Spleen (tissue), 11 donors: ENCODE results near the gene PRR3. TPM values are rescaled to one million over a fixed set of nuclear protein-coding genes. Genes with fewer than 3 reads are reported as not detected.

Source experiments
- DNase-seq: peaks from one replicate; pipeline ENCODE4 v3.0.0-alpha.2; 2020
- H3K27ac ChIP-seq, 8 donors: fragments of 200-600 bp; sonication (generic) in 7 of 8; 1 replicate in 4 of 8; 2 replicates in 4 of 8; pipeline versions ENCODE4 v1.5.0 to v1.8.0; 2016 to 2021; ENCODE audit warnings: inconsistent platforms in 4 of 8, mild to moderate bottlenecking in 4 of 8, moderate library complexity in 1 of 8
- H3K27me3 ChIP-seq, 7 donors: fragments of 200-600 bp; sonication (generic) in 6 of 7; replicated peaks in 1 of 7; 1 replicate in 4 of 7; 2 replicates in 3 of 7; pipeline versions ENCODE4 v1.5.0 to v1.8.0; 2016 to 2021; ENCODE audit warnings: inconsistent platforms in 3 of 7, mild to moderate bottlenecking in 1 of 7
- H3K36me3 ChIP-seq, 6 donors: fragments of 200-600 bp; sonication (generic) in 5 of 6; 1 replicate in 4 of 6; 2 replicates in 2 of 6; pipeline versions ENCODE4 v1.5.0 to v1.8.0; 2016 to 2021; ENCODE audit warnings: inconsistent platforms in 2 of 6
- H3K4me1 ChIP-seq, 6 donors: fragments of 200-600 bp; sonication (generic) in 5 of 6; 1 replicate in 3 of 6; 2 replicates in 3 of 6; pipeline versions ENCODE4 v1.5.0 to v1.8.0; 2016 to 2021; ENCODE audit warnings: inconsistent platforms in 3 of 6
- H3K4me3 ChIP-seq, 8 donors: fragments of 200-600 bp; sonication (generic) in 7 of 8; 1 replicate in 4 of 8; 2 replicates in 4 of 8; pipeline versions ENCODE4 v1.5.0 to v1.8.0; 2016 to 2021; ENCODE audit warnings: inconsistent platforms in 4 of 8, mild to moderate bottlenecking in 4 of 8, moderate library complexity in 2 of 8
- H3K9me3 ChIP-seq, 8 donors: fragments of 200-600 bp; sonication (generic) in 7 of 8; 1 replicate in 4 of 8; 2 replicates in 4 of 8; pipeline versions ENCODE4 v1.5.0 to v1.8.0; 2016 to 2021; ENCODE audit warnings: inconsistent platforms in 4 of 8
- CTCF ChIP-seq, 11 experiments: fragments of 200-600 bp in 7 of 11; fragments of 450-650 bp in 4 of 11; sonication (generic) in 4 of 11; IDR thresholded peaks in 8 of 11; conservative IDR thresholded peaks in 3 of 11; 1 replicate in 7 of 11; 2 replicates in 4 of 11; pipeline versions ENCODE4 v1.4.0 to v1.8.0; 2016 to 2021; ENCODE audit warnings: antibody characterized with exemption in 11 of 11, inconsistent platforms in 4 of 11, mild to moderate bottlenecking in 1 of 11
- POLR2A ChIP-seq, 3 donors: fragments of 450-650 bp; IDR thresholded peaks; one replicate each; pipeline ENCODE4 v1.5.1; 2017; ENCODE audit warnings: antibody characterized with exemption in 3 of 3, mild to moderate bottlenecking in 1 of 3
- POLR2AphosphoS5 ChIP-seq, 3 donors: sonication (generic); formaldehyde crosslinking; IDR thresholded peaks; one replicate each; pipeline ENCODE4 v1.5.1; 2017; ENCODE audit warnings: antibody characterized with exemption in 3 of 3
- WGBS, 5 donors: extraction: QIAGEN DNeasy Blood & Tissue Kit in 3 of 5; methylation state at CpG; one replicate each; pipeline versions ENCODE4 v1.1.5 to v1.1.7; 2013 to 2018; 5-methylcytosine and 5-hydroxymethylcytosine counted together
- intact Hi-C: fragments of 100-400 bp; cut with DNase I; formaldehyde crosslinking; loops from one replicate; pipeline ENCODE4 v1.15.0; 2023; ENCODE audit warnings: low total_unique reads
- polyA plus RNA-seq, 3 donors: library from polyadenylated mRNA; stranded (reverse); fragments of 200-250 nt; gene quantifications; one replicate each; pipeline ENCODE4 v1.2.1, GENCODE V29; 2013
- total RNA-seq, 7 donors: library from RNA; depleted of rRNA in 3 of 7; stranded (reverse); fragments of >200 nt in 3 of 7; fragmentation: NEBNext Ultra II Directional in 4 of 7; extraction: Animal tissue kit (Norgen Biotek cat#: 25700) in 4 of 7; gene quantifications; one replicate each; pipeline versions ENCODE4 v1.1.0 to v1.2.1, GENCODE V29; 2016 to 2021
- donor health status: healthy with polysubstance abuse.
- donor health status: DM: no; HTN: no; CAD: no; lungs with moderate emphysema.
- donor health status: DM: no; HTN: no; CAD: no.
- donor health status: Bipolar disorder and iron deficiency.
- donor health status: healthy.
- donor health status: DM: no; HTN: no; CAD: no.
- donor health status: DM: yes; HTN: yes; CAD: no.

PRR3 gene
- total and polyA plus RNA-seq, 10 donors: 8.1 to 19.6 (median 12.9) TPM

DNA sequence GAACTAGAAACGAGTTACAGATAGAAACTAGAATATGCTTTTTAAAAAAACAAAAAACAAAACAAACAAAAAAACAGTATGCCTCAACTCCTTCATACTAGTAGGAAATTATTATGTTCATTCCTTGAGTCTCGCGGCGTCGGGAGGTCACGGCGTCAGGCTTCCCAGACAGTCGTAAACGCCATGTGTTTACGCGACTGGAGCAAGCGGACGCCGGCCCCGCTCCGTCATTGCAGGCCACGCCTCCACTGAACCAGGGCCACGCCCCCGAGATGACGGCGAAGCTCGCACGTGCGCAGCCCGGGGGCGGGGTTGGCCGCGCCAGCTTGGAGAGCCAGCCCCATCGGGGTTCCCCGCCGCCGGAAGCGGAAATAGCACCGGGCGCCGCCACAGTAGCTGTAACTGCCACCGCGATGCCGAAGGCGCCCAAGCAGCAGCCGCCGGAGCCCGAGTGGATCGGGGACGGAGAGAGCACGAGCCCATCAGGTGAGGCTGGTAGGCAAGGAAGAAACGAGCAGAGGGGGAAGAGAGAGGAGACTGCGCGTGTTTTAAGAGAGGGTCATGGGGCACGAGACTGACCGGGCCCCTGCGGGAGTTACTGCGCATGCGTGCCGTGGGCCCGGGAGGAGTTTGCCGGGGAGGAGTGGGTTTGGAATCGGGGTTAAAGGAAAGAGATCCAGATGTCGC lies 14.1 kb downstream of the PRR3 start, which contains the start of gene ABCF1:
Gene ABCF1 (plus strand): TSS at position 368 of the 687 bp plus-strand sequence. CDS start 46 bp downstream, at position 414.
- H3K27me3 ChIP-seq: no peaks in the 10 kb centered on the region
- intact Hi-C loops: no loop called here
- H3K9me3 ChIP-seq: no peaks in the 10 kb centered on the region
- H3K4me1 ChIP-seq: peaks cover 28 to 62% (median 51%) of the 10 kb centered on the region in 6 donors
- peak within 1 kb of the TSS; percentile 81 to 96 (median 91) for H3K27ac ChIP-seq
- peaks cover 0 to 22% (median 0%) of the 10 kb centered on the region in 6 donors for H3K36me3 ChIP-seq
- TF ChIP-seq CTCF (IDR thresholded peaks at IDR 0.05 in 8 of 11, conservative IDR thresholded peaks at IDR 0.05 in 3 of 11) (no peak), POLR2A (IDR thresholded peaks at IDR 0.05) (peak in 2 of 3 donors; percentile 28 to 55), POLR2AphosphoS5 (IDR thresholded peaks at IDR 0.05) (peak; percentile 92 to 97 (median 94))
- WGBS, 5 donors: 0 to 1% (median 0%) methylated on average over 43 to 59 of the region's 59 CpGs
- peak within 1 kb of the TSS; percentile 65 to 94 (median 83) for H3K4me3 ChIP-seq
- peak; percentile 100 for DNase-seq

DNA sequence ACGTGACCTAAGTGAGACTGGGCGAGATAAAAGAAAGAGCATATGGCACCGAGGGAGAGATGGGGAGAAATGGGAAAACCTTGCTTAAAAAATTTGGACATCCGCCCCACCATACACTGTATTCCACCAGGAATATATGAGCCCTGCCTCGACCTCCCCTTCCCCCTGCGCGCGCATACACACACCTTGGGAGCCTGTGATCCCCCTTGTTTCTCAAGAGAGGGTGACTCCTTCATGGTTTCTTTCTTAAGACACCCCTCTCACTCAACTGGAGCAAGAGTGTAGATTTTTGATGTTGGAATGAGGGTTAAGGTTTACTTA lies 14.6 kb downstream of the PRR3 start:
- DNase-seq: no peak
- peaks cover 0 to 27% (median 3%) of the 10 kb centered on the region in 6 donors for H3K36me3 ChIP-seq
- intact Hi-C loops: no loop called here
- H3K9me3 ChIP-seq: no peaks in the 10 kb centered on the region
- H3K4me3 ChIP-seq: peak overlapping the region; percentile 65 to 94 (median 83)
- H3K27me3 ChIP-seq: no peaks in the 10 kb centered on the region
- H3K27ac ChIP-seq: peak overlapping the region; percentile 81 to 96 (median 91)
- WGBS, 5 donors: 0 to 2% (median 1%) methylated on average over 8 of the region's 8 CpGs
- TF ChIP-seq POLR2AphosphoS5 (IDR thresholded peaks at IDR 0.05) (no peak), CTCF (IDR thresholded peaks at IDR 0.05 in 8 of 11, conservative IDR thresholded peaks at IDR 0.05 in 3 of 11) (no peak)
- peaks cover 28 to 67% (median 51%) of the 10 kb centered on the region in 6 donors for H3K4me1 ChIP-seq

- Histone ChIP-seq H3K4me1 (peaks cover 28 to 68% (median 51%) of the 10 kb centered on the region in 6 donors), H3K27me3 (no peaks in the 10 kb centered on the region), H3K4me3 (peak overlapping the region in 7 of 8 donors; percentile 65 to 94 (median 85)), H3K36me3 (peaks cover 0 to 32% (median 7%) of the 10 kb centered on the region in 6 donors), H3K27ac (peak overlapping the region in 6 of 8 donors; percentile 90 to 96 (median 92)), H3K9me3 (no peaks in the 10 kb centered on the region)
- TF ChIP-seq POLR2A (IDR thresholded peaks at IDR 0.05): no peak
- no peak for TF ChIP-seq POLR2AphosphoS5 (IDR thresholded peaks at IDR 0.05)
- no peak for TF ChIP-seq CTCF (IDR thresholded peaks at IDR 0.05 in 8 of 11, conservative IDR thresholded peaks at IDR 0.05 in 3 of 11)
- DNase-seq: no peak
- intact Hi-C loops: no loop called here
Measured at GRCh38 chr6:30572148-30572547, 15.1 kb downstream of the PRR3 start.

- H3K9me3 ChIP-seq: no peaks in the 10 kb centered on the region
- peaks cover 28 to 68% (median 51%) of the 10 kb centered on the region in 6 donors for H3K4me1 ChIP-seq
- H3K4me3 ChIP-seq: peak overlapping the region in 1 of 8 donors; percentile 94
- DNase-seq: no peak
- TF ChIP-seq CTCF (IDR thresholded peaks at IDR 0.05 in 8 of 11, conservative IDR thresholded peaks at IDR 0.05 in 3 of 11) (no peak), POLR2A (IDR thresholded peaks at IDR 0.05) (no peak), POLR2AphosphoS5 (IDR thresholded peaks at IDR 0.05) (no peak)
- WGBS, 5 donors: 54 to 68% (median 62%) methylated on average over 4 of the region's 4 CpGs
- no peaks in the 10 kb centered on the region for H3K27me3 ChIP-seq
- peaks cover 6 to 41% (median 16%) of the 10 kb centered on the region in 6 donors for H3K36me3 ChIP-seq
- intact Hi-C loops: no loop called here
- H3K27ac ChIP-seq: no peak overlapping the region
Measured at GRCh38 chr6:30573113-30573512, 16.0 kb downstream of the PRR3 start.
